GF-D8 (cell line): ENCODE measurements around the gene KCNQ5.

Experiments
- DNase-seq: peaks from one replicate; lab custom pipeline; 2025; lab: John Stamatoyannopoulos, UW

KCNQ5 gene

GRCh38 chr6:72798196-72798595, 176.3 kb downstream of the KCNQ5 start:
- DNase-seq: no peak

GRCh38 chr6:72809746-72810379, 188.0 kb downstream of the KCNQ5 start:
- DNase-seq: no peak

GRCh38 chr6:72810571-72811280, 188.9 kb downstream of the KCNQ5 start:
- no peak for DNase-seq

GRCh38 chr6:72811971-72812421, 190.1 kb downstream of the KCNQ5 start:
- peak; percentile 6 for DNase-seq

GRCh38 chr6:72813807-72814596, 192.1 kb downstream of the KCNQ5 start:
- DNase-seq: peak; percentile 99

GRCh38 chr6:72816022-72816421, 194.2 kb downstream of the KCNQ5 start:
- no peak for DNase-seq

- DNase-seq: no peak
These were observed 195.3 kb downstream of the KCNQ5 start for GRCh38 chr6:72817208-72817607.

GRCh38 chr6:72819609-72820008, 197.7 kb downstream of the KCNQ5 start:
- DNase-seq: peak; percentile 90

GRCh38 chr6:72820153-72820552, 198.3 kb downstream of the KCNQ5 start:
- DNase-seq: no peak

GRCh38 chr6:72820906-72821305, 199.0 kb downstream of the KCNQ5 start:
- DNase-seq: peak; percentile 70

GRCh38 chr6:72822023-72822422, 200.2 kb downstream of the KCNQ5 start:
- DNase-seq: no peak

GRCh38 chr6:72822691-72823090, 200.8 kb downstream of the KCNQ5 start:
- no peak for DNase-seq

GRCh38 chr6:72824833-72825232, 203.0 kb downstream of the KCNQ5 start:
- DNase-seq: no peak

- DNase-seq: no peak
These were observed 203.5 kb downstream of the KCNQ5 start for GRCh38 chr6:72825315-72825911.

- DNase-seq: no peak
These were observed 204.2 kb downstream of the KCNQ5 start for GRCh38 chr6:72826037-72826436.

GRCh38 chr6:72826744-72827438, 205.0 kb downstream of the KCNQ5 start:
- DNase-seq: no peak

- no peak for DNase-seq
These were observed 207.0 kb downstream of the KCNQ5 start for GRCh38 chr6:72828904-72829303.

- DNase-seq: no peak
These were observed 210.4 kb downstream of the KCNQ5 start for GRCh38 chr6:72832271-72832670.

GRCh38 chr6:72835749-72836148, 213.9 kb downstream of the KCNQ5 start:
- DNase-seq: no peak

GRCh38 chr6:72836971-72837370, 215.1 kb downstream of the KCNQ5 start:
- no peak for DNase-seq

- no peak for DNase-seq
These were observed 219.3 kb downstream of the KCNQ5 start for GRCh38 chr6:72841195-72841594.

GRCh38 chr6:72842140-72842539, 220.3 kb downstream of the KCNQ5 start:
- DNase-seq: no peak
